Stimulated activated CD8-positive, alpha-beta memory T cell treated with anti-CD3 and anti-CD28 coated beads, Interleukin-2, amount 100 ng/mL, for 1 hour (primary cell): ENCODE measurements around the gene EPAS1.

Experiments
- DNase-seq, 2 donors: peaks; one replicate each; pipeline ENCODE4 v3.0.0-alpha.2; 2020; ENCODE audit warnings: low read depth in 2 of 2

EPAS1 gene

DNA sequence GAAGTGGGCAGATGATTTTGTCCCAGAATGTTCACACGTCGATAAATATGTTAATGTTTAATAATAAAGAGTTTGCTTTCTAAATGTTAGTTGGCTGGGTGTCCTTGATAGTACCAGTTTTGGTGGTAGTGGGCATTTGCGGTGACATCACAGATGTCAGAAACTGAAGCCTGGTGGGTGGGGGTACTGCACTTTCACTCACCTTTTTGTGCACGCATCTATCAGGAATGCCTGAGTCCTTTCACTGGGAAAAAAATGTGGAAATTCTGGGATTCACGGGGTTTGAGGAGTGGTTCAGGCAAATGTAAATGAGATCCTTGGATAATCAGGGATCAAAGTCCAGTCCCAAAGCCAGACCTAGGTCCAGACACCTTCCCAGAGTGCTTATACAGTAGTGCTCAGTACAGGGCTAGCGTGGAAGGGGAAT, 3.2 kb downstream of the EPAS1 start:
- no peak for DNase-seq

DNA sequence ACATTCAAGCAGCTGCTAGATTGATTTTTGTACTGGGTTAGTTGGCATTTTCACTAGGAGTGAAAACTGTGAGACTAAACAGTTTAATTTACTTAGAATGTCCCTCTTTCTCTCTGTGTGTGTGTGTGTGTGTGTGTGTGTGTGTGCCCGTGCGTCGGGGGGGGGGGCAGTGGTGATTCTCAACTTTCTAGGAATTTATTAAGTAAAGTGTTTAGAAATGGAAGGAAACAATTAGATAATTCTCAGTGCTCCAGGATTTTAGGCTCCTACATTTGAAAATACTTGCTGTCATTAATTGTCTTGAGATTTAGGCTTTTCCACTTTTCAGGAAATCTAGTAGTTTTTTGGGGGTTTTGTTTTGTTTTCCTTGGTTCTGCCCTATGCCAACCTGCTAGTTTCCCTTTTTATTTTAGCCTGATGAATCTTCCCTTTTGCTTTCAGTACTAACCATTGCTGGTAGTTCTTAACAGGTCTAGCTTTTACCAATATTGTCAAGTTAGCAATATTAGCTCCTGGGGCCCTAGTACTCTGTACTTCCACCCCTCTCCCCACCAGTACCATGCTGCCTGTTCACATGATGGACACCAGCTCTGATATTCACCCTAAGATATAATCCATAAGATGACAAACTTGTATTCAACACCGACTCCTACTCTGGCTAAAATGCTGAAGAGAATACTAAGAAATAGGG, 4.9 kb downstream of the EPAS1 start:
- no peak for DNase-seq

DNA sequence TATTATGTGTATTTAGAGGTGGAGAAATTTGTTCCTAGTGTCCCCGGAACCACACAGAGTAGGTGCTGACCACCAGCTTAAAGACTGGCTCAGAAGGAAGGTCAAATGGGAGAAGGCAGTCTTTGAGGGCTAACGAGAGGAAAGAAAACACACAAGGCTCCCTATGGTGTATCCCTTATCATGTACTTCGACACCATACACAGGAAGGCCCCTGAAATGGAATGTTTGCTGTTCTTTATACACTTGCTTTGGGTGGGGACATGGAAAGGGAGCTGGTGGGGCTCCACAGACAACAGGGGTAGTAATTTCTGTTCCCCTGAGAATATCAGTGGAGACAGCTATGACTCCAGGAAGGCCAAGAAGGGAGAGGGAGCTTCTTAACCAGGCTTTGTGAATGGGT, 6.0 kb downstream of the EPAS1 start:
- DNase-seq, result no peak

DNA sequence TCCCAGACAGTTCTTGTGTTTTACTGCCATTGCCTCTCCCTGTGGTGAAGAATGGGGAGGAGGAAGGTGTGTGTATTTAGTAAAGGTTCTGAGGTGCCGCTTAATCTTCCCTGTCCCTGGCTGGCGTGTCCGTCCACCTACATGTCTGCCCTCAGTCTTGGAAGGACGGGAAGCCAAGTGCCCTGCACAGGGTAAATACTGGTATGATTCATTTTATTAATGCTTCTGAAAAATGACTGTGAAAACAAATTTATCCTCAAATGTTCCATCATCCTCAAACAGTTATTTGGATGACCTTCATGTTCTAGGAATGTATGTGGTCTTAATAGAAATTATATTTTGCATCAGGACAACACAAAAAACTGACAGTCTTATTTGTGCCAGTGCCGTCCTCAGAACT, 6.6 kb downstream of the EPAS1 start:
- no peak for DNase-seq

GRCh38 chr2:46304635-46305034, 7.4 kb downstream of the EPAS1 start:
- DNase-seq, result no peak

DNA sequence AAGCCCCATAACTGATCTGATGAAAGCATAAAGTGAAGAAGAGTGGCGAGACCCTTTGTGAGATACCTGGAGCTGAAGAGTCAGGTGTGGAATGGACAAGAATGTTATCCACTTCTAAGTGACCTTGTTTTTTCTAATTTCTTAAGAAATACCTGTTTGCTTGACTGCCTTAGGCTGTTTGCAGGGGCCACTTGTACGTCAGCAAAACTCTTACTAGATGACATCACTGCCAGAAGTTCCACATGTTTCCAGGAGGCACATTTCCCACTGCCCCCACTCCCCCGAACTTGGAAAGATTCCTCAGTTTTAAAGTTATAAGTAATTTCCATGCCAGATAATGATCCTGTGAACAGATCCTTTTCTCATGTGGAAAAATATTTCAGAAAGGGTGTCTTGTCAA, 8.0 kb downstream of the EPAS1 start:
- DNase-seq, result no peak

GRCh38 chr2:46305767-46306166, 8.6 kb downstream of the EPAS1 start:
- no peak for DNase-seq

DNA sequence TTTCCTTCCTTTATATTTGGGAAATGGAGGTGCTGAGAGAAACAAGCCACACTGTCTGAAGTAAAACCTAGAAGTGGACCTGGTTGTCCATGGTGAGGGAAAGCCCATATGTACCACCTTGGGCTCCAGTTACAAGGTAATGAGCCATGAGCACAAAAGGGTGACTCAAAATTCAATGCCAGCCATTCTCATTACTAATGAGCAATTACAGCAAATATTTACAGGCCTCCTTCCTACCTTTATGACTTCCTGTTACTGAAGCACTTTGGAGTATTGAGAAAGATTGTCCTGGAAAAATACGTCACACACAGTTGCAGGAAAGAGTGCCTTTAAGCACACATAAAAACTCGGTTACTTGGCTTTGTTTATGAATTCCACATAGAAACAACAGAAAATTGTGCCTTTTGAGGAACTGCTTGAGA, 9.1 kb downstream of the EPAS1 start:
- no peak for DNase-seq

- DNase-seq, result no peak
Observed at GRCh38 chr2:46306988-46307655, 9.9 kb downstream of the EPAS1 start.

DNA sequence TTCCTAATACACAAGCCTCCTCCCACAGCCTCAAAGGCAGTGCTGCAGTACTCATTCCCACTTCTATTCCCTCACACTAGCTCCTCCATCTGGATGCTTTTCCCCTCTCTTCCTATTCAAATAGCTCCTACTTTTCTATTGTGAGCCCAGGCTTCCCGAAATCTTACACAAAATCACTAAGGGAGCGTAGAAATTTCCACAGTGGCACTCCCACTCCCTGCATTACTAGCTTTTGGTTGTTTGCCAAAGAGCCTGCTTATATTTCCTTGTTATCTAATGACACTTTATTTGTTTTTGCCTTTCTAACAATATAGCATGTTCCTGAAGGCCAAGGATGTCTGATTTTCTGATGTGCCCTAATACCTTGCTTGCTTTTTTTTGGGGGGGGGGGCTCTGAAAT, 10.9 kb downstream of the EPAS1 start:
- no peak for DNase-seq

DNA sequence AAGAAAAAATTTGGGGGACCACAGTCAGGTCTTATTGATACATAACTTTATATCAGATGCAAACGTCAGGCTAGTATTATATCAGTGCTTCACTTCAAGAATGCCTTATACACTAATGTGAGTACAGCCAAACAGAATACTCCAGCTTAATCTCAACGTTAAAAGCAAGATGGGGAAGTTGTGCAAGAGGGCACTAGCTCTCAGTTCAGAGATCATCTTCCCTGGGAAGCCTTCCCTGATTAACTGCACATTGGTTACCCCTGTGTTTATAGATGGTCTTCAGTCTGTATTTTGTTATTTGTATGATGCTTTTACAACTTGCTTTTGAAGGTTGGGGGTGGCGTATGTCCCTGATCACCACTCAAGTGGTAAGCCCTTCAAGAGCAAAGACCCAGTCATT, 11.4 kb downstream of the EPAS1 start:
- DNase-seq, result no peak

DNA sequence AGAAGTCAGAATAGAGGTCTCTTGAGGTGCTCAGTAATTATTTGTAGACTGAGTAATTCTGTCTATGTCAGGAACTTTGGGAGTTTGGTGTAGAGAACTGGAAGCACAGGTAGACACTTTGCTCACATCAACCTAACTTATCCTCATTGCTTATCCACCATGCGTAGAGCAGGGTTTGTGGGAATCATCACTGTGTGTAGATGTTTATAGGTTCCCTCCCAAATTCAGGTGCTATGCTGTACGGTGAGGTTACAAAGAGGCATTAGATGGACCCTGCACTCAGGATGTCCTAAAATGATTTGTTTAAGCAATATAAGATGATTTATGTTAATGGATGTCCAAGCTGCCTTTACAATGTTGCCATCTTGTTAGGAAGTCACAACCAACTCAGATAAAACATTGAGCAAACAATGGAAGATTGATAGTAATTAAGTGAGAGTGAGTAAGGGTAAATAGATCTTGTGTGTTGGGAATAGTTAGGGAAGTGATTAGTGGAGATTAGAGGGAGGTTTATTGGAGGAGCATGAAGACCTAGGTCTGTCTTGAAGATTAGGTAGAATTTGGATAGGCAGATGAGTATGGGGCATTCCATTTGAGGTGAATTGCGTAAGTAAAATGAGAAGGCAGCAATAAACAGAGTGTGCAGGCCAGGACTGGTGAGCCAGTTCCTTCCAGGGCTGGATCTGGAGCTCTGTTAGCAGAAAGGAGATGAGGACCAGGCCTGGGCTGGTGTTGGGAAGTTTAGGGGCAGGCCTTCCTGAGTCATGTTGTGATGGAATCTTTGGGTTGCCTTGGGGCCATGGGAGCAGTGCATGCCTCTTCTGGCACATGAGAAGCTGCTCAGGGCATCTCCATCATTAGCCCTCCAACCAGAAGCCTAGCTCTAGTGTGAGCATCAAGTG, 12.1 kb downstream of the EPAS1 start:
- no peak for DNase-seq

- no peak for DNase-seq
Observed at GRCh38 chr2:46310446-46310845, 13.2 kb downstream of the EPAS1 start.

DNA sequence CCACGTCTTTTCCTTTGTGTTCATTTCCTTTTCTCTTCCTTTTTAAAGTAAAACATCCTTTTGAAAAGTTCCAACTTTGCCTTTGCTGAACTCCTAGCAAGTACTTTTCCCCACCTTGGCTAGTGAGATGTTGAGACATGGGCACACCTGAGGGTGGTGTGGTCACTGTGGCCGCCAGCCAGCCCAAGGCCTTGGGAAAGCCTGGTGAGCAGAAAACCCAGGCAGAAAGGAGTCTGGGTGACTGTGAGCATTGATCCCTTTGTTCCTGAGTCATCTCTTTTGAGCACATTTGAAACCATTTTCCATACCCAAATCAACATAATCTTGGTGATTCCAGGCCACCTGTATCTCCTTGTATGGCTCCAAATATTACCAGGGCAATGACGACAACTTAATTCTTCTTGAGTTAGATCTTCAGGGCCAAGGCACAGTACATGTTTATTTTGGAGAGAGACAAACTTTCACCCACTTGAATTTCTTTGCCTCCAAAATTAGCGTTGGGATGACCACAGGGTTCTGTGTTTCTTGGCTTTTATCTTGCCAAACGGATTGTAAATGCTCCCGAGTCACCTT, 14.5 kb downstream of the EPAS1 start:
- no peak for DNase-seq

DNA sequence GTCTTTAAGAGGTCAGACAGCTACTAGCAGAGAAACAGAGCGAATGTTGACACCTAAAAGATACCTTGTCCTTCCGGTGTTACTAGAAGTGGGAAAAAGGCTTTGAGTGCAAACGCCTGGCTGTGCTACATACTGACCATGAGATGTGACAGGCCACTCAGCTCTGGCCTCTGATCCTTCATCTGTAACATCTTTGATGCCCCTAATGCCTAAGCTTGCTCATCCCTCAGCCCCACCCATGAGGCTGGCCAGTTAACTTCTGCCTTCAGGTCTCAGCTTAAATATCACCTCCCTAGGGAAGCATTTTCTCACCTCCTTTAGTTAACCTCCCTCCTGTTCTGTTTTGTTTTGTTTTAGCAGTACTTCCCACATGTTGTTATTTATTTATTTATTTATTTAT, 15.9 kb downstream of the EPAS1 start:
- no peak for DNase-seq

DNA sequence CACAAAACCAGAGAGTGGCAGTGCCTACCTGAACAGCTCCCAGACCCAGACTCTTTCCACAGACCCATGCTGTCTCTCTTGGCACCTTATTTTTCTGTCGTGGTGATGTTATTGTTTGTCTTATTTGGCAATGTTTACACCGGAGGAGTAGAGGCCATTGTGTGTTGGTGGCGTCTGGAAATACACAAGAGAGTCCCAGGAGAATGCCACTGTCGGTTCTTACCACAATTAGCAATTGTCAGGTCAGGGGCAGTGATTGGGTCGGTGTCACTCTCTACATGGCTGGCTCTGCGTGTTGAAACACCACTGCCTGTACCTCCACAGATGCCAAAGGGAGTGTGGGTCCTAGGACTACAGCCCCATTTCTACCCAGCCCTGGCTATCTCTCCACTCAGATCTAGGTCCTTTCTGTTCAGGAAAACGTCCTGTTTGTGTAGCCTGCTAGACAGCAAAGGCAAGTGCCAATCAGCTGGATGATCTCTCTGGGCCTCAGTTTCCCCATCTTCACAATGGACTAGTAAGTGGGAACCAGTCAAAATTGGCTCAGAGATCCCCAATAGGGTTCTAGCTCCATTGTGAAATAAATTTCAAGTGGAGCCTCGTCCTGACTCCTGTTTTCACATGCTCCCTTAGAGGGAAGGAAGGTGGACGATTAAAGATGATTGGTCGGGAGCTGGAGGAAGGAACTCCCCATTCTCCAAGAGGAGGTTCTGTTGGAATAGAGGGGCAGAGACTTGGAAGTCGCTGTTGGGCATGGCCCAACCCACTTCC, 17.0 kb downstream of the EPAS1 start:
- DNase-seq, result no peak

DNA sequence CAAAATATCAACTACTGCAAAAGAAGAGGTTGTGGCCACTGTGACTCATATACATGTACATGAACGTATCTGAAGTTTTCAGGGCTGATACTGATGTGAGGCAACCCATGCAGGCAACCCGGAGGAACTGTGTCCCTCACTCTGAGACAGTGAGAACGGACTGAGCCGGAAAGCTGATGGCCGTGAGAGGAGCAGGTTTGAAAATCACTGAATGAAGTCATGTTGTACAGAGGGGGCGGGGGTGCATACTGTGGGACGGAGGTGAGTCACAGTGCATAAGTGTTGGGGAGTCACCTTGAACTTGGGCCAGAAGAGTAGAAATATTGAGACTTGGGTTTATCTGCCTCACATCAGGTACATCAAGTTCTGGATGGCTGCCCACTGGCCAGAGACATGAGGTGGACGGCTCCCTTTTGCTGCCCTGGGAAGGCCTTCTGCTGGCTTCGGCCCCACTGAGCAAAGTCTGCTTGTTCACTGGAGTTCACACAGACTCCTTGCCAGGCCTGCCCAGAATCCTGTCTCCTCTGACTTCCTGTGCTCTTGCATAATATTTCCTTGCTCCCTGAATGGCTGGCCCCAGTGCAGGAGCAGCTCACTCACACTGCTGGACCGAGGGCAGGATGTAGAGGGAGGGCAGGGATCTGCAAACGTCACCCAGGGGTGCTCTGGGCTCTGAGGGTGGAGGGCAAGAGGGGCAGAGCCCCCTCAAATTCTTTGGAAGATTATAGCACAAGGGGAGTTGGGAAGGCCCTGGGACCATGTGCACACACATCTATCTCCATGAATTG, 18.1 kb downstream of the EPAS1 start:
- no peak for DNase-seq

GRCh38 chr2:46317094-46317486, 19.9 kb downstream of the EPAS1 start:
- DNase-seq, result no peak

DNA sequence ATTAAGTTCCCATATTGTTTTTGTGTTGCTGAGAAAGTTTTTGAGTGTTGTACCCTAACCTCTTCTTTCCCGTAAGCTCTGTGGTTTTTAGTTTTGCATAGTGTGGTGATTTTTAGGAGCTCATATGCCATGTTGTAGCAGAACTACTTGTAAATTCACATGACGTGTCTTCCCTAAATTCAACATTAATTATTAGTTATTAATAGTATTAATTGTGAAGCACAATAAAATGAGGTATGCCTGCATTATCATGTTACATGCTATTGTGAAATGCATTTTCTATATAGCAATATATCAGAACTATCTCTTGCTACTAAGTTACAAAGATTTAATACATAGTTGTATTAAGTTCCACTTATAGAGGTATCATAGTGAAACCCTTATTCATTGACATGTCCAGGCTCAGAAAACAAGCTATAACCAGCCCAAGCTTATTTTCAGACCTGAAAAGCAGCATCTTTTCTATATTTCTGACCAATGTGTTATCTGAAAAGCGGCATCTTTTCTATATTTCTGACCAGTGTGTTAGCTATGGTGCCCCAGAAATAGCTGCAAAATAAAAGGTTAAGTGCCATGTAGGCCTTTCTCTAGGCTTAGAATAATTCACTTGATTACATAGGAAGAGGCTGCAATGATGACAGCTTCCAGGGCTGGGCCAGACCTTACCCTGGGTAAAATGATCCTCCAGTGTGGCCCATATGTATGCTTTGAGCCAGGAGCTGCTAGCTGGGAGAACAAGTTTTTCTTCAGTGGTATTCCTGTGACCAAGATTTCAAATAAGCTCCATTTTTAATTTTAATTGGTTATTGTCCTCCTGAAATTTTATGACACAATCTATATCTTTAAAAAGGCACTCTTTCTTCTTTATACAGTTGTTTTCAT, 21.6 kb downstream of the EPAS1 start:
- DNase-seq, result no peak

- no peak for DNase-seq
Observed at GRCh38 chr2:46319711-46320110, 22.5 kb downstream of the EPAS1 start.
